ENCODE data around the gene KIAA1328. TPM values are rescaled to one million over a fixed set of nuclear protein-coding genes. Genes with fewer than 3 reads are reported as not detected.
"Not testable (repeated sequence)": the region's sequence is repeated elsewhere in the genome, so short reads cannot be mapped to it uniquely, and the experiment has no call there.

KIAA1328 gene
- total RNA-seq, 4 donors from 2014 or later = 6.0 to 23.5 (median 11.1) TPM

DNA sequence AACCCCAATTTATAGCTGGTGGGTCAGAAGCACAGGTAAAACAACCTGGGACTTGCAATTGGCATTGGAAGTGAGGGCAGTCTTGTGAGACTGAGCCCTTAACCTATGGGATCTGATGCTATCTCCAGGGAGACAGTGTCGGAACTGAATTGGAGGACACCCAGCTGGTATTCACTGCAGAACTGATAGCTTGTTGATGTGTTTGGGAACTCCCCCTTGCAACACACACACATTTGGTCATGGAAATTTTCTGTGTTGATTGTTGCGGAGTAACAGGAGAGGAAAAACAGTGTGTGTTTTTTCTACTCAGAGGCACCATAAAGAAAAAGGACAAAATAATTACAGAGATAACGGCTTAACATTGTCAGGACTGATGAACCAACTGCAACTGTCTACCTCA is 16.2 kb upstream of the KIAA1328 start:
- TF ChIP-seq, protein P1, sequence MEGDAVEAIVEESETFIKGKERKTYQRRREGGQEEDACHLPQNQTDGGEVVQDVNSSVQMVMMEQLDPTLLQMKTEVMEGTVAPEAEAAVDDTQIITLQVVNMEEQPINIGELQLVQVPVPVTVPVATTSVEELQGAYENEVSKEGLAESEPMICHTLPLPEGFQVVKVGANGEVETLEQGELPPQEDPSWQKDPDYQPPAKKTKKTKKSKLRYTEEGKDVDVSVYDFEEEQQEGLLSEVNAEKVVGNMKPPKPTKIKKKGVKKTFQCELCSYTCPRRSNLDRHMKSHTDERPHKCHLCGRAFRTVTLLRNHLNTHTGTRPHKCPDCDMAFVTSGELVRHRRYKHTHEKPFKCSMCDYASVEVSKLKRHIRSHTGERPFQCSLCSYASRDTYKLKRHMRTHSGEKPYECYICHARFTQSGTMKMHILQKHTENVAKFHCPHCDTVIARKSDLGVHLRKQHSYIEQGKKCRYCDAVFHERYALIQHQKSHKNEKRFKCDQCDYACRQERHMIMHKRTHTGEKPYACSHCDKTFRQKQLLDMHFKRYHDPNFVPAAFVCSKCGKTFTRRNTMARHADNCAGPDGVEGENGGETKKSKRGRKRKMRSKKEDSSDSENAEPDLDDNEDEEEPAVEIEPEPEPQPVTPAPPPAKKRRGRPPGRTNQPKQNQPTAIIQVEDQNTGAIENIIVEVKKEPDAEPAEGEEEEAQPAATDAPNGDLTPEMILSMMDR (IDR thresholded peaks at IDR 0.05) = no peak
- DNase-seq (ENCODE audit: low spot score) (no peak), ATAC-seq (ENCODE audit: low FRiP score) (no peak)

DNA sequence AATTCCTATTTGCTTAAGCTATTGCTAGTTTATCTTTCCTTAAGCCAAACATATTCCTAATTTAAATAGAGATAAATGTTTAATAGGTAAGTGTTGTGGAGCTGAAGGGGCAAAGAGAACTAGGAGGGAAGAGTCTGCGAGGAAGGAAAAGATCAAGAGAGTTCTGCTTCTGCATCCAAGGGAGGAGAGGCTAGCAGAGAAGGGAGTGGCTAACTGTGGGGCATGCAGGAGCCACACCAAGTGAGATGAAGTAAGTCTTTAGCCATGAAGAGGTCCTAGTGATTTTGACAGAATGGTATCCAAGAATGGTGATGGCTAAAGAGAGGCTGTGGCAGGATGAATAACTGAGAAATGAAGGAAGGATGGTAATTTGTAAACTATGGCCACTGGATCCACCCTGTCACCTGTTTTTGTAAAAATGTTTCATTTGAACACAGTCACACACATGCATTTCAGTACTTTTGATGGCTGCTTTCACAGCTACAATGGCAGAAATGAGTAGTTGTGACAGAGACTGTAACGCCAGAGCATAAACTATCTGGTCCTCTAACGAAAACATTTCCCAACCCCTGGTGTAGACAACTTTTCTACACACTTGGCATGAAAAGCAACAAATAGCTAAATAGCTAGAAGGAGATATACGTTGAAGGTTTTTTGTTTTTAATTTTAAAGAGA is 15.7 kb upstream of the KIAA1328 start:
- ATAC-seq (ENCODE audit: low FRiP score) (no peak), DNase-seq (ENCODE audit: low spot score) (no peak)
- TF ChIP-seq, protein P1 (IDR thresholded peaks at IDR 0.05) = no peak

DNA sequence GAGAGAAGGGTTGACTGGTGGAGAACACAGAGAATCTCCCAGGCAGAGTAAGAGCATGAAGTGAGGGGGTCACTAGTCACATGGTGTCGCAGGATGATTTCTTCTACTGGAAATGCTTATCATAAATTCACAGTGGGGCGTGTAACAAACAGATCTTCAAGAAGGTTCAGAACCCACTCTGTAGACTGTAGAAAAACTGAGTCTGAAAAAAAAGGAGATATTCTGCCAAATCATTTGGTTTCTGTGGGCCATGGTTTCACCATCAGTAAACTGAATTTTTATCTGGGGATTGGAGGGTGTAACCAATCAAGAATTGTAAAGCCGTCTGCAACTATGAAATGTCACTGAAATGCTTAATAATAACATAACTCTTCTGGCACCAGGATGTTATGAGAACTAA is 15.1 kb upstream of the KIAA1328 start:
- TF ChIP-seq, protein P1 (IDR thresholded peaks at IDR 0.05) = no peak
- ATAC-seq (ENCODE audit: low FRiP score) = no peak

DNA sequence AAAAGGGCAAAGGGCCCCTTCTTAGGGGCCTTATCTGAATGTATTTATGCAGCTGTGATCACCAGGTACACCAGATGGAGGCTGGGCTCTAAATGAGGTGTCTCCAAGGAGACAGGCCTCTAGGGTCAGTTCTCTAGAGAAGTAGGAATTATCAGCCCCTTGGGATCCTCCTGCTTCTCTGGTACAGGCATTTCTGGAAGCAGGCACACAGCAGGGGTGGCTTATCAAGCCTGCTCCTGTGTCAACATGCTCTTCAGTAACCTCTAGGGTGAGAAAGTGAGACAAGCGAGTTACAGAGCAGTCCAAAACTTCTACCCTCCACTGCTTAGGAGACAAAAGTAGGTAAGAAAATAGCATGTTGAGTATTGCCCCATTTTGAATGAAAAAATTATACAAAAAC is 13.9 kb upstream of the KIAA1328 start:
- TF ChIP-seq, protein P1 (IDR thresholded peaks at IDR 0.05) = no peak
- ATAC-seq (ENCODE audit: low FRiP score) (no peak), DNase-seq (ENCODE audit: low spot score) (no peak)

More for the DNA sequence above, 15.1 kb upstream of the KIAA1328 start:
- DNase-seq (ENCODE audit: low spot score) = no peak

DNA sequence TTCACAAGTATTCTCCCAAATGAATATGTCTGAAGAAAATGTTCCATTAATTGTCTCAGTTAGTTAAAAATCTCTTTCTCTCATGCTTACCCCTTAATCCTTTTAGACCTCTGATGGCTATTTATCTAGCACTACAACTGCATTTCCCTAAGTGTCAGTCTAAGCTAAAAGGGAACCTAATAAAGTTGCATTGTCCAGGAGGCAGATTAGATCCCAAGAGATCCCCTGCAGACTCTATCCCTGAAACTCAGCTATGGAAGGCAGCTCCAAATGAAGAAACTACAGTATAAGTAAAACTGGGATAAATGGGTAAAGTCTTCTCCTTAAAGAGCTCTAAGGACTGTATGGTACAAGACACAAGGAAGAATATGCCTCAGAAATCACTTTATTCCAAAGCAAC is 12.8 kb upstream of the KIAA1328 start:
- not testable (repeated sequence) for DNase-seq (ENCODE audit: low spot score); ATAC-seq (ENCODE audit: low FRiP score)

DNA sequence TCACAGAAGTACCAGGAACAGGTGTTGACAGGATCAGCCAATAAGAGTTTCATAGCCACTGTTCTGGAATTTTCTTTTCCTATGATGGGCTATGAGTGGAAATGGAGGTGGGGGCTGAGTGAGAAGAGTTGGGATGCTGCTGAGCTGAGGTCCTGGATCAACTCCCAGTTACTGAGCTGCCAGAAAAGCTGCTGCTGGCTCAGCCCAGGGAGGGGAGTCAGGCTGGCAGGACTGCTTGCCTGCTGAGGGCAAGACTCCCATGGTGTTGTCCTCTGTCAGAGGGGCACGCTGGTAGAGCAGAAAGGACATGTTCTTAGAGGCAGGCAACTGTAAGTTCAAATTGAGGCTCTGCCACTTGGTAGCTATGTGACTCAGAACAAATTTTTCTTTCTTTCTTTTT is 11.9 kb upstream of the KIAA1328 start:
- DNase-seq (ENCODE audit: low spot score) (no peak), ATAC-seq (ENCODE audit: low FRiP score) (no peak)
- TF ChIP-seq, protein P1 (IDR thresholded peaks at IDR 0.05) = no peak

DNA sequence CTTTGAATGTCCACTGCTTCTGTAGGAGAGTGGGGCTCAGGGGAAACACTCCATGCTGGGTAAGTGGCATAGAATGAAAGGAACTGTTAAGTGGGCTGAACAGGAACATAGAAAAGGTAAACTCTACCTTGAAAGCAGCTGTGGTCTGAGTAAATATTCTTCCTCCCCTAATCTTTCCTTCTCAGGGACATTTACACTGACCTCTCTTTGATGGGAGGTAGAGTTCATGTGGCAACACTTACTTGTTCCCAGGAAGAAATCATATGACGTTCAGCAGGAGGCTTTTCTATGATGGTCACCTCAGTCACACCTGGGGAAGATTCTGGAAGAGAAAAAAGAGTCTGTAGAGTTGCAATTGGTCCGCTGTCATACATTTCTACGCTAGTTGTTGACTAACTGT is 10.3 kb upstream of the KIAA1328 start:
- DNase-seq (ENCODE audit: low spot score) (no peak), ATAC-seq (ENCODE audit: low FRiP score) (no peak)
- TF ChIP-seq, protein P1 (IDR thresholded peaks at IDR 0.05) = no peak

All from omental fat pad (tissue), 4 donors.